HAP-1 (cell line): ENCODE measurements around the gene SMKR1.

Experiments used
- DNase-seq, 2 experiments: peaks; one replicate each; pipeline ENCODE4 v3.0.0-alpha.2; 2016 to 2020; ENCODE audit warnings: low spot score in 2 of 2
- H3K27me3 ChIP-seq: fragments of 250-450 bp; sonication (Bioruptor Pico); 2 replicates; pipeline ENCODE4 v1.5.1; 2020; ENCODE audit warnings: low read depth, mild to moderate bottlenecking, moderate library complexity
- H3K36me3 ChIP-seq: fragments of 250-450 bp; sonication (Bioruptor Pico); replicated peaks from 2 replicates; pipeline ENCODE4 v1.5.1; 2020; ENCODE audit warnings: mild to moderate bottlenecking
- H3K4me1 ChIP-seq: fragments of 250-450 bp; sonication (Bioruptor Pico); 2 replicates; pipeline ENCODE4 v1.5.1; 2020; ENCODE audit warnings: mild to moderate bottlenecking
- H3K4me3 ChIP-seq: fragments of 250-450 bp; sonication (Bioruptor Pico); 2 replicates; pipeline ENCODE4 v1.5.1; 2020; ENCODE audit warnings: mild to moderate bottlenecking, moderate library complexity
- H3K9me3 ChIP-seq: fragments of 250-450 bp; sonication (Bioruptor Pico); 2 replicates; pipeline ENCODE4 v1.5.1; 2020; ENCODE audit warnings: mild to moderate bottlenecking, moderate library complexity
- in situ Hi-C: fragments of 300-500 bp; cut with MboI; formaldehyde crosslinking; loops from 3 replicates; pipeline ENCODE4 v1.14.3; 2020; ENCODE audit warnings: low sequenced_read_pairs, inconsistent platforms, mixed read lengths

Gene SMKR1

GRCh38 chr7:129501760-129502707 is at the start of gene SMKR1:
Gene SMKR1 (plus strand): TSS chr7:129502531. CDS start chr7:129502825, 294 bp downstream.
- H3K4me3 ChIP-seq, result peak within 1 kb of the TSS; percentile 37
- peaks cover 2% of the 10 kb centered on the region; the same call in 1 of the 2 replicates for H3K4me1 ChIP-seq
- in situ Hi-C loops, result no loop called here
- peak; percentile 44 to 86 for DNase-seq
- H3K27me3 ChIP-seq, result no peaks in the 10 kb centered on the region
- no peaks in the 10 kb centered on the region for H3K36me3 ChIP-seq
- H3K9me3 ChIP-seq, result no peaks in the 10 kb centered on the region

GRCh38 chr7:129452589-129453231 is 49.6 kb upstream of the SMKR1 start:
- H3K4me3 ChIP-seq, result no peak overlapping the region
- no peak for DNase-seq
- in situ Hi-C loops, result no loop called here
- H3K27me3 ChIP-seq, result no peaks in the 10 kb centered on the region
- peaks cover 19% of the 10 kb centered on the region for H3K36me3 ChIP-seq
- no peaks in the 10 kb centered on the region for H3K4me1 ChIP-seq
- H3K9me3 ChIP-seq, result peaks cover 6% of the 10 kb centered on the region; the same call in 1 of the 2 replicates

GRCh38 chr7:129453510-129454248 is 48.7 kb upstream of the SMKR1 start:
- Histone ChIP-seq H3K9me3 (0 out of 2 replicates have a peak, but pooled peaks cover under 1% of the 10 kb centered on the region), H3K4me3 (no peak overlapping the region), H3K27me3 (no peaks in the 10 kb centered on the region), H3K36me3 (peaks cover 23% of the 10 kb centered on the region), H3K4me1 (no peaks in the 10 kb centered on the region)
- no peak for DNase-seq
- in situ Hi-C loops, result no loop called here

- in situ Hi-C loops, result no loop called here
These were observed 48.1 kb upstream of the SMKR1 start for GRCh38 chr7:129454249-129454551.

GRCh38 chr7:129456421-129456820 is 45.9 kb upstream of the SMKR1 start:
- H3K4me3 ChIP-seq, result no peak overlapping the region
- no peaks in the 10 kb centered on the region for H3K27me3 ChIP-seq
- in situ Hi-C loops, result no loop called here
- no peaks in the 10 kb centered on the region for H3K9me3 ChIP-seq
- H3K36me3 ChIP-seq, result peaks cover 42% of the 10 kb centered on the region
- no peaks in the 10 kb centered on the region for H3K4me1 ChIP-seq
- DNase-seq, result no peak

More at GRCh38 chr7:129454249-129454551, 48.1 kb upstream of the SMKR1 start:
- no peak for DNase-seq
- Histone ChIP-seq H3K4me1 (no peaks in the 10 kb centered on the region), H3K9me3 (no peaks in the 10 kb centered on the region), H3K27me3 (no peaks in the 10 kb centered on the region), H3K36me3 (peaks cover 28% of the 10 kb centered on the region), H3K4me3 (no peak overlapping the region)

- Histone ChIP-seq H3K9me3 (no peaks in the 10 kb centered on the region), H3K27me3 (no peaks in the 10 kb centered on the region), H3K4me1 (no peaks in the 10 kb centered on the region), H3K36me3 (peaks cover 42% of the 10 kb centered on the region), H3K4me3 (no peak overlapping the region)
- in situ Hi-C loops, result no loop called here
- DNase-seq, result no peak
These were observed 45.2 kb upstream of the SMKR1 start for GRCh38 chr7:129457101-129457500.

- Histone ChIP-seq H3K9me3 (no peaks in the 10 kb centered on the region), H3K36me3 (peaks cover 51% of the 10 kb centered on the region), H3K4me3 (no peak overlapping the region), H3K27me3 (no peaks in the 10 kb centered on the region), H3K4me1 (no peaks in the 10 kb centered on the region)
- DNase-seq, result no peak
- in situ Hi-C loops, result no loop called here
These were observed 44.2 kb upstream of the SMKR1 start for GRCh38 chr7:129458171-129458570.

- in situ Hi-C loops, result loop anchor here (10.0 kb wide), 1 partner anchor 247 kb away; no protein-coding TSS in a partner anchor
- H3K27me3 ChIP-seq, result no peaks in the 10 kb centered on the region
- no peaks in the 10 kb centered on the region for H3K9me3 ChIP-seq
- H3K36me3 ChIP-seq, result peaks cover 58% of the 10 kb centered on the region
- DNase-seq, result no peak
- no peak overlapping the region for H3K4me3 ChIP-seq
- no peaks in the 10 kb centered on the region for H3K4me1 ChIP-seq
These were observed 40.5 kb upstream of the SMKR1 start for GRCh38 chr7:129461809-129462208.

GRCh38 chr7:129462420-129462819 is 39.9 kb upstream of the SMKR1 start:
- Histone ChIP-seq H3K4me1 (no peaks in the 10 kb centered on the region), H3K9me3 (no peaks in the 10 kb centered on the region), H3K27me3 (no peaks in the 10 kb centered on the region), H3K4me3 (no peak overlapping the region), H3K36me3 (peaks cover 58% of the 10 kb centered on the region)
- in situ Hi-C loops, result loop anchor here (10.0 kb wide), 1 partner anchor 248 kb away; no protein-coding TSS in a partner anchor
- no peak for DNase-seq

- no peaks in the 10 kb centered on the region for H3K27me3 ChIP-seq
- H3K36me3 ChIP-seq, result peaks cover 45% of the 10 kb centered on the region
- H3K4me3 ChIP-seq, result no peak overlapping the region
- H3K9me3 ChIP-seq, result no peaks in the 10 kb centered on the region
- H3K4me1 ChIP-seq, result no peaks in the 10 kb centered on the region
- in situ Hi-C loops, result loop anchor here (10.0 kb wide), 1 partner anchor 249 kb away; no protein-coding TSS in a partner anchor
- no peak for DNase-seq
These were observed 38.1 kb upstream of the SMKR1 start for GRCh38 chr7:129464194-129464593.

- H3K9me3 ChIP-seq, result no peaks in the 10 kb centered on the region
- peaks cover 36% of the 10 kb centered on the region for H3K36me3 ChIP-seq
- DNase-seq, result no peak
- H3K27me3 ChIP-seq, result no peaks in the 10 kb centered on the region
- no peak overlapping the region for H3K4me3 ChIP-seq
- no peaks in the 10 kb centered on the region for H3K4me1 ChIP-seq
- in situ Hi-C loops, result loop anchor here (10.0 kb wide), 1 partner anchor 250 kb away; no protein-coding TSS in a partner anchor
These were observed 37.3 kb upstream of the SMKR1 start for GRCh38 chr7:129465080-129465479.

- H3K4me3 ChIP-seq, result no peak overlapping the region
- in situ Hi-C loops, result loop anchor here (10.0 kb wide), 1 partner anchor 252 kb away; no protein-coding TSS in a partner anchor
- peaks cover 28% of the 10 kb centered on the region for H3K36me3 ChIP-seq
- DNase-seq, result no peak
- no peaks in the 10 kb centered on the region for H3K4me1 ChIP-seq
- no peaks in the 10 kb centered on the region for H3K9me3 ChIP-seq
- no peaks in the 10 kb centered on the region for H3K27me3 ChIP-seq
These were observed 35.5 kb upstream of the SMKR1 start for GRCh38 chr7:129466796-129467195.

- H3K9me3 ChIP-seq, result no peaks in the 10 kb centered on the region
- H3K27me3 ChIP-seq, result no peaks in the 10 kb centered on the region
- no peak for DNase-seq
- H3K4me1 ChIP-seq, result no peaks in the 10 kb centered on the region
- in situ Hi-C loops, result loop anchor here (10.0 kb wide), 1 partner anchor 253 kb away; no protein-coding TSS in a partner anchor
- H3K4me3 ChIP-seq, result no peak overlapping the region
- peaks cover 21% of the 10 kb centered on the region for H3K36me3 ChIP-seq
These were observed 34.2 kb upstream of the SMKR1 start for GRCh38 chr7:129468087-129468486.
